HG02642 (cell line): Measurements from ENCODE around the gene PRAMEF5.
"Not testable (repeated sequence)": the region's sequence is repeated elsewhere in the genome, so short reads cannot be mapped to it uniquely, and the experiment has no call there.

ENCODE experiments used
- ATAC-seq: cut with Tn5 transposase; IDR thresholded peaks from one replicate; pipeline ENCODE4 v1.9.1; 2021; ENCODE audit warnings: mild to moderate bottlenecking; ENCODE audit not compliant: unreplicated experiment, poor library complexity

The PRAMEF5 gene

DNA sequence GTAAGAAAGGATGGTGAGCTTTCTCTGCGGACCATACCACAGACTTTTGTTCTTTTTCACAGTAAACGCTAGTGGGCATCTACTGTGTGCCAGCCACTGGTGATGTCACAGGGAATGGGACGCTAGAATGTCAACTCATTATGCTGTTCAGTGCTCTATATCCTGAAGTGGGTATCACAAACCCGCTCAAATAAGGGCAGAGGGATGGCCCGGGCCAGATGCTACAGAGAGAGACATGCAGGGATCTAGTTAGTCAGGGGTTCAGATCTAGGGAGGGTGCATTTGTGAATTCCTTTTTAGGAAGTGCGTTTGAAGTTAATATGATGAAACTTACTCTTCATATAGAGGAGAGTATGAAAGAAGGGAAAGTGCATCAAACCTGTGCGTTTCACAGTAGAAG, 6.9 kb upstream of the PRAMEF5 start:
- not testable (repeated sequence) for ATAC-seq

DNA sequence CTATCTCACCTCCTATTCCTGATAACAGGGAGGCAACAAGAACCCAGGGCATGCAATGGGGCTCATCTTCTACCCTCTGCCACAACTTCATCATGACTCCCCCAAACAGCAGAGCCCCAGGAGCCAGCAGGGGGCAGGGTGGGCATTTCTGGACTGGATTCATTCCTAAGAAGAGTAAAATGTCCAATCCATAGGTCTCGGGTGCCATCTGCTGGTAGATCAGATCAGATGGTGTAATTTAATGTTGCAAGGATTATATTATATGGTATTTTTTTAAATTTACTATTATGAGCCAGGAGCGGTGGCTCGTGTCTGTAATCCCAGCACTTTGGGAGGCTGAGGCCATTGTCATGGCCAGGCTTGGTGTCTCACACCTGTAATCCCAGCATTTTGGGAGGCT, 11.1 kb downstream of the PRAMEF5 start:
- not testable (repeated sequence) for ATAC-seq

DNA sequence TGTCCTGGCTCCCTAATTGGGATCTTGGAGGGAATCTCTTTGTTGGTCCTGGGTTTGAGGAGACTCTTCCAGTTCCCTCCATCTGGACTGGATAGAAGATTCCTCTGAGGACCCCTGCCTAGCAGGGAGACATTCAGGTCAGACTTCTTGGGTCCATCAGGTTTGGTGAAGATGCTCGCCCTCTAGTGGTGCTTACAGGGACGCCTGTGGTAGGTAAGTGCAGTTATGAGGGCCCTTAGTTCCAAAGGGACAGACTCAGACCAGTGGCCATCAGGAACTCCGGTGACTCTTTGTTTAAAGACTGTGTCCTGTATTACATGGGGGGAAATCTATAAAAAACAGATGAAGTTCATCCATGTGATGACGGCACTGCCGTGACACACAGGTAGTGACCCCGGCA, 23.0 kb downstream of the PRAMEF5 start:
- ATAC-seq = not testable (repeated sequence)

DNA sequence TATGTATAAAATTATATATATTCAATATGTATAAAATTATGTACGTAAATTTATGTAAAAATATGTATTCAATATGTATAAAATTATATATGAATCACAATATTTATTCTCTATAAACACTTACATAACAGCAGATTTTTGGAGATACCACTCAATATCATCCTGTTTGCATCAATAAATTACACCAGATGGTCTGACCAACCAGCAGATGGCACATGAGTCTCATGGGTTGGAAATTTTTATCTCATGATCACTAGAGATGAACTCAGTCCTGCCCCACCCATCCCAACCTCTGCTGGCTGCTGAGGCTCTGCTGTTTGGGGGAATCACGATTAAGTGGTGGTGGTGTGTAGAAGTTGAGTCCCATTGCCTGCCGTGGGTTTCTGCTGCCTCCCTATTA, 25.6 kb downstream of the PRAMEF5 start:
- not testable (repeated sequence) for ATAC-seq

DNA sequence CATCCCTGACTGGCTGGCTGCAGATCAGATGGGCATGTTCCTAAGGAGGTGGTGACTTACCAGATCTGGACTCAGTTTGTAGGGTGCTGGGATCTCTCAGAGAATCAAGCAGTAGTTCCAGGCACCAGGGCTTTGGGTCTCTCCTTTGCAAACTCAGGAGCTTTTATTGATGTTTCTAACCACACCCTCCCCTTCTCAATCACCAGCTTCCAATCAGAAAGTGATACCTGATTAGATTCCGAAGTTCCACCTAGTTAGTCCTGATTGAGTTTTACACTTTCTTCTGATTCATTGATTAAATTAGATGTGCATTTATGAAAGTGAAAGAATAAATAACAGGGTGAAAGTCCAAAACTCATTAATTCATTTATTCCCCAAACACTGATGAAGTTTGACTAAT, 31.0 kb downstream of the PRAMEF5 start, which contains the start of gene PRAMEF8:
Gene PRAMEF8 (minus strand): TSS at position 101 of the 400 bp plus-strand sequence. CDS start 1,046 bp downstream, outside the sequence.
- not testable (repeated sequence) for ATAC-seq

- not testable (repeated sequence) for ATAC-seq
Observed at GRCh38 chr1:13289030-13289429, 35.0 kb downstream of the PRAMEF5 start.

DNA sequence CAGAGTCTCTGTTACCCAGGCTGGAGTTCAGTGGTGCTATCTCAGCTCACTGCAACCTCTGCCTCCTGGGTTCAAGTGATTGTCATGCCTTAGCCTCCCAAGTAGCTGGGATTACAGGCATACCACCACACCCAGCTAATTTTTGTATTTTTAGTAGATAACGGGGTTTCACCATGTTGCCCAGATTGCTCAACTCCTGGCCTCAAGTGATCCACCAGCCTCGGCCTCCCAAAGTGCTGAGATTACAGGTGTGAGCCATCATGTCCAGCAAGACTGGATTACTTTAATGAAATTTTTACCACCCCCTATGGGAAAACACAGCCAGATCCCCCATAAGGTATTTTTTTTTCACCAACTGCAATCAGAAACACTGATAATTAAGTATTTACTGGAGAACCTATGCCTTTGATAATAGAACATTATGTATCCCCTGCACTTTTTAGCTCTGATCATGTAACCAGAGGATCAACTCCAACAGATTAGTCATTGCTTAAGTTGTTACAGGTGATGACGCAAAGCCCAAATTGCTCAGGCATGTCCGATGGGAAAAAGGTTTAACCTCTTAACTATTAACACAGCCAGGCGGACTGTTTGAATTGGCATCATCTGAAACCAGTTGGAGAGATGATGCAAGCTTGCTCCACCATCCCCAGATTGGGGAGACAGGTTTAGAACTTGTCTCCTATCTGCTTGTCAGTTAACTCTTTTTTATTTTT, 43.4 kb downstream of the PRAMEF5 start:
- not testable (repeated sequence) for ATAC-seq

DNA sequence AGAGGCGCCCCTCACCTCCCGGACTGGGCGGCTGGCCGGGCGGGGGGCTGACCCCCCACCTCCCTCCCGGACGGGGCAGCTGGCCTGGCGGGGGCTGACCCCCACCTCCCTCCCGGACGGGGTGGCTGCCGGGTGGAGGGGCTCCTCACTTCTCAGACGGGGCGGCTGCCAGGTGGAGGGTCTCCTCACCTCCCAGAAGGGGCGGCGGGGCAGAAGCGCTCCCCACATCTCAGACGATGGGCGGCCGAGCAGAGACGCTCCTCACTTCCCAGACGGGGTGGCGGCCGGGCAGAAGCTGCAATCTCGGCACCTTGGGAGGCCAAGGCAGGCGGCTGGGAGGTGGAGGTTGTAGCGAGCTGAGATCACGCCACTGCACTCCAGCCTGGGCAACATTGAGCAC, 44.7 kb downstream of the PRAMEF5 start:
- ATAC-seq = not testable (repeated sequence)

- ATAC-seq = not testable (repeated sequence)
Observed at GRCh38 chr1:13302197-13302596, 48.2 kb downstream of the PRAMEF5 start.

DNA sequence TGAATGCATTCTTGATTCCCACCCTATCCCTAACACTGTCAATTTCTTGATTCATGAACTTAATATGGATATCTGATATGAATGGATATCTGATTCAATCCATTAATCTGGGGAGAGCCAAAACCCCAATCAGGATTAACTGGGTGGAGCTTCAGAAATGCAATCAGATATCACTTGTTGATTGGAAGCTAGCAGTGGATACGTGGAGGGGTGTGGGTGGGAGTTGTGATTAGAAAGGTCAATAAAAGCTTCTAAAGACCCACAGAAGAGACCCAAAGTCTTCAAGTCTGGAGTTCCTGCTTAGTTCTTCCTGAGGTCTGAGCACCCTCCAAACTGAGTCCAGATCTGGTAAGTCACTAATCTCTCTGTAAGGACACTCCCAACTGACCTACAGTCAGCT, 49.2 kb downstream of the PRAMEF5 start, which contains the start of gene PRAMEF33:
Gene PRAMEF33 (plus strand): TSS at position 301 of the 400 bp plus-strand sequence. CDS start 2,416 bp downstream, outside the sequence.
- not testable (repeated sequence) for ATAC-seq
